Activated naive CD4-positive, alpha-beta T cell treated with anti-CD3 and anti-CD28 coated beads, Interleukin-2, amount 10 ng/mL, durations not matched to agents 5 hours and 36 hours (primary cell): Measurements from ENCODE around the gene DNAH7. TPM values are rescaled to one million over a fixed set of nuclear protein-coding genes. Genes with fewer than 3 reads are reported as not detected.

ENCODE experiments used
- total RNA-seq, 2 experiments: library from RNA; stranded (reverse); gene quantifications; one replicate each; pipeline ENCODE4 v1.2.3, GENCODE V29; 2021

The DNAH7 gene
- total RNA-seq = not detected

DNA sequence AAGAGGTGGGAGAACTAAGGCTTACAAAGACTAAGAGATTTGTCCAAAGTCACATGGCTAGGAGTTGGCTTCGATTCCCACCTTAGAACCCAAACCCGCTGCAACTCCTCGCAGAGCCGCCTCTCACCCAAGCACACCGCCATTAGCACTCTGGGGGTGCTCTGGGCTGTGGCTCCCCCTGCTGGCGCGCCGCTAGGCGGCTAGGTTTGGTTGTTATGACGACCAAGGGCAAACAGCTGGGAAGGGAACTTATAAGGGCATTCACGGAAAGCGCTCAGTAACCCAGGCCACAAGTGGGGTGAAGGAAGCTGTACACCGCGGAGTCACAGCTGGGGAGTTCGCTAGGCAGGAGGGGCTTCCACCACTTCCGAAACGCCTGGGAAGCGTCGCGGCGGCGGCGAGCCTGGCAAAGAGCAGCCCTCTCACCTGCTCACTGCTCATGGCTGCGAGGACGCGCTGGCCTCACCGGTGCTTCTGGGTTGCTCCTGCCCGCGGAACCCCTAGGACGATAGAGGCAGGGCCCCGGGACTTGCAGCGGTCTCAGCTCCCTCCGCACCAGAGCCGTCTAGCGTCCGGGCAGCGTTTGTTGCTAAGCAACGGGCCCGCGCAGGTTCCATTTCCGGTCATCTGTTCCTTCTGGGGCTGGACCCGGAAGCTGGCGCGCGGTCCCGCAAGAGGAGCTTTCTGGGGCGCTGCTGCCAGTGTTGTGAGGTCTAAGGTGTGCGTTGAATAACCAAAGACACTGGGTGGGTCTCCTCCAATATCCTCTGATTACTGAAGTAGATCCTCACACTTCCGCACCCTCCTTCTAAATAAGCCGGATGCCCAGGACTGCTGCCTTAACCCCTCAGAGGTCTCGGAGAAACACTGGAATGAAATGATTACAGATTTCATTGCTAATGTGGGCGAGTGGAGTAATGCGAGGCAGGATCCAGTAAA, at the start of gene DNAH7:
Gene DNAH7, minus strand, starts transcription at position 567 of the 939 bp plus-strand sequence. Its CDS starts 126 bp downstream, at position 441.

Other genes starting within 250 kb of the DNAH7 start
- gene STK17B, start 102.7 kb upstream of the DNAH7 start, total RNA-seq = 100 to 1,000 TPM; 379 to 382 TPM